GM19328 (cell line): ENCODE data around the gene PTPRD.

Experiments used
- ATAC-seq: cut with Tn5 transposase; IDR thresholded peaks from one replicate; pipeline ENCODE4 v1.9.1; 2021; ENCODE audit warnings: mild to moderate bottlenecking, moderate library complexity; ENCODE audit not compliant: unreplicated experiment

Gene PTPRD

GRCh38 chr9:10612641-10613398 is at the start of gene PTPRD:
Gene PTPRD, minus strand, starts transcription at chr9:10613002.
- peak; percentile 89 for ATAC-seq

GRCh38 chr9:10661994-10662393 is 49.2 kb upstream of the PTPRD start:
- ATAC-seq, result no peak

- no peak for ATAC-seq
These were observed 48.6 kb upstream of the PTPRD start for GRCh38 chr9:10661376-10661775.

GRCh38 chr9:10651012-10651411 is 38.2 kb upstream of the PTPRD start:
- ATAC-seq, result no peak

GRCh38 chr9:10649076-10649475 is 36.3 kb upstream of the PTPRD start:
- ATAC-seq, result no peak

GRCh38 chr9:10633785-10634184 is 21.0 kb upstream of the PTPRD start:
- ATAC-seq, result no peak

- no peak for ATAC-seq
These were observed 1.5 kb upstream of the PTPRD start for GRCh38 chr9:10614196-10614800.

- ATAC-seq, result no peak
These were observed 617 bp upstream of the PTPRD start for GRCh38 chr9:10613419-10613818.

- ATAC-seq, result no peak
These were observed 7.4 kb downstream of the PTPRD start for GRCh38 chr9:10605388-10605787.

- no peak for ATAC-seq
These were observed 7.9 kb downstream of the PTPRD start for GRCh38 chr9:10604927-10605326.

- no peak for ATAC-seq
These were observed 15.0 kb downstream of the PTPRD start for GRCh38 chr9:10597801-10598200.

- ATAC-seq, result no peak
These were observed 18.3 kb downstream of the PTPRD start for GRCh38 chr9:10594482-10594881.

GRCh38 chr9:10586407-10586806 is 26.4 kb downstream of the PTPRD start:
- no peak for ATAC-seq

- no peak for ATAC-seq
These were observed 41.1 kb downstream of the PTPRD start for GRCh38 chr9:10571699-10572098.

GRCh38 chr9:10566848-10567247 is 46.0 kb downstream of the PTPRD start:
- ATAC-seq, result no peak

GRCh38 chr9:10562581-10563343 is 50.0 kb downstream of the PTPRD start:
- ATAC-seq, result no peak

- ATAC-seq, result no peak
These were observed 64.5 kb downstream of the PTPRD start for GRCh38 chr9:10548348-10548747.

GRCh38 chr9:10538073-10538472 is 74.7 kb downstream of the PTPRD start:
- ATAC-seq, result no peak

GRCh38 chr9:10534850-10535249 is 78.0 kb downstream of the PTPRD start:
- no peak for ATAC-seq

- no peak for ATAC-seq
These were observed 86.8 kb downstream of the PTPRD start for GRCh38 chr9:10525972-10526371.

- no peak for ATAC-seq
These were observed 89.6 kb downstream of the PTPRD start for GRCh38 chr9:10523164-10523563.

- no peak for ATAC-seq
These were observed 100.7 kb downstream of the PTPRD start for GRCh38 chr9:10512144-10512543.
